Natural killer cell (primary cell): ENCODE measurements around the gene TBRG4. TPM values are rescaled to one million over a fixed set of nuclear protein-coding genes. Genes with fewer than 3 reads are reported as not detected.

Experiments
- ATAC-seq, 3 donors: fragments of 150-1000 bp in 2 of 3; fragments of 200-7000 bp in 1 of 3; cut with Tn5 transposase; 1 replicate in 1 of 3; 2 replicates in 2 of 3; pipeline ENCODE4 v1.10.0; 2021; ENCODE audit warnings: mild to moderate bottlenecking in 2 of 3, moderate library complexity in 2 of 3
- DNase-seq, 2 donors: peaks; one replicate each; pipeline versions ENCODE4 v3.0.0 to v3.0.0-alpha.2; 2013 to 2021; ENCODE audit warnings: mixed read lengths in 1 of 2
- H3K27ac ChIP-seq: one replicate; pipeline ENCODE4 v1.5.1; 2013; ENCODE audit warnings: mild to moderate bottlenecking, low read length
- H3K27me3 ChIP-seq: one replicate; pipeline ENCODE4 v1.6.1; 2013; ENCODE audit warnings: low read length; ENCODE audit not compliant: control insufficient read depth, insufficient read depth
- H3K36me3 ChIP-seq: one replicate; pipeline ENCODE4 v1.6.1; 2013; ENCODE audit warnings: low read length; ENCODE audit not compliant: control insufficient read depth, insufficient read depth
- H3K4me1 ChIP-seq: one replicate; pipeline ENCODE4 v1.6.1; 2013; ENCODE audit warnings: low read length; ENCODE audit not compliant: control insufficient read depth, insufficient read depth
- H3K4me3 ChIP-seq: one replicate; pipeline ENCODE4 v1.5.1; 2013; ENCODE audit warnings: low read length
- H3K9me3 ChIP-seq: one replicate; pipeline ENCODE4 v1.6.1; 2013; ENCODE audit warnings: low read length; ENCODE audit not compliant: control insufficient read depth, insufficient read depth
- H3K27ac Mint-ChIP-seq, 2 donors: one replicate each; pipeline ENCODE4 v1.8.0; 2022; ENCODE audit warnings: mild to moderate bottlenecking in 2 of 2, mixed read lengths in 2 of 2, moderate library complexity in 1 of 2
- H3K27me3 Mint-ChIP-seq, 2 donors: one replicate each; pipeline ENCODE4 v1.8.0; 2022; ENCODE audit warnings: low read depth in 2 of 2, mixed read lengths in 2 of 2
- H3K36me3 Mint-ChIP-seq: one replicate; pipeline ENCODE4 v1.8.0; 2022; ENCODE audit warnings: mixed read lengths
- H3K4me1 Mint-ChIP-seq, 2 donors: one replicate each; pipeline ENCODE4 v1.8.0; 2022; ENCODE audit warnings: mixed read lengths in 2 of 2
- H3K4me3 Mint-ChIP-seq: one replicate; pipeline ENCODE4 v1.8.0; 2022; ENCODE audit warnings: mild to moderate bottlenecking, moderate library complexity, mixed read lengths
- H3K9me3 Mint-ChIP-seq, 2 donors: one replicate each; pipeline ENCODE4 v1.8.0; 2022; ENCODE audit warnings: mixed read lengths in 2 of 2
- CTCF ChIP-seq: fragments of 200-600 bp; IDR thresholded peaks from one replicate; pipeline ENCODE4 v1.8.0; 2022; ENCODE audit warnings: antibody characterized with exemption
- WGBS: methylation state at CpG from one replicate; pipeline ENCODE4 v1.1.7; 2013; ENCODE audit warnings: missing lambda C conversion rate; ENCODE audit not compliant: insufficient coverage; 5-methylcytosine and 5-hydroxymethylcytosine counted together
- intact Hi-C: fragments of 100-400 bp; cut with micrococcal nuclease; formaldehyde crosslinking; loops from one replicate; pipeline ENCODE4 v1.14.2; 2022
- total RNA-seq, 4 donors: library from RNA; stranded (reverse); fragments of 120-200 nt in 1 of 4; gene quantifications; one replicate each; pipeline versions ENCODE4 v1.2.3 to v1.2.4, GENCODE V29; 2013 to 2022

TBRG4 gene
- total RNA-seq, 3 donors from 2014 or later (not counting 1 experiment from before 2014, with no cell fraction given) = 48.6 to 56.7 (median 55.9) TPM

DNA sequence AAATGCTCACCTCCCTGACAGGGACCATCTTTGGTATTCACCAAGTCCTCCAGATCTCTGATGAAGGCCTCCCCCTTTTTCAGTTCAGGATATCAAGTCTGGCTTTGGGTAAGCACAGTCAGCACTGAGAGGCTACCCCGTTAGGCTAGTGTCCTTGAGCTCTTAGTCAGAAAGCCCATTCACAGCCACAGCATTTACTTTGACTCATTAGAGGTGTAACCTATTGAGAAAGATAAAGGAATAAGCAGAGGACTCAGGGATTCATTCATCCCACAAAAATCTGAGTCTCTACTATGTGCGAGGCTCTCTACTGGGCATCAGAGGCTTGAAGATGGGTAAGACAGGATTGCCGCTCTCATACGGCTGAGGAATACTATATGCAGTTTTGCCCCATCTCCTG is 32.1 kb upstream of the TBRG4 start:
- no peaks in the 10 kb centered on the region for H3K27me3 ChIP-seq
- H3K4me1 Mint-ChIP-seq = peaks cover 0 to 7% of the 10 kb centered on the region in 2 donors
- no peaks in the 10 kb centered on the region for H3K36me3 ChIP-seq
- peaks cover 12 to 16% of the 10 kb centered on the region in 2 donors for H3K27me3 Mint-ChIP-seq
- WGBS = 94% methylated on average over 4 of the region's 4 CpGs
- H3K36me3 Mint-ChIP-seq = no peaks in the 10 kb centered on the region
- no peak overlapping the region for H3K4me3 ChIP-seq
- no peak overlapping the region for H3K27ac Mint-ChIP-seq
- H3K4me3 Mint-ChIP-seq = no peak overlapping the region
- no peaks in the 10 kb centered on the region for H3K9me3 ChIP-seq
- no peak for DNase-seq
- no peak for TF ChIP-seq CTCF
- H3K27ac ChIP-seq = no peak overlapping the region
- H3K4me1 ChIP-seq = no peaks in the 10 kb centered on the region
- no peaks in the 10 kb centered on the region for H3K9me3 Mint-ChIP-seq
- intact Hi-C loops = no loop called here
- ATAC-seq = no peak

DNA sequence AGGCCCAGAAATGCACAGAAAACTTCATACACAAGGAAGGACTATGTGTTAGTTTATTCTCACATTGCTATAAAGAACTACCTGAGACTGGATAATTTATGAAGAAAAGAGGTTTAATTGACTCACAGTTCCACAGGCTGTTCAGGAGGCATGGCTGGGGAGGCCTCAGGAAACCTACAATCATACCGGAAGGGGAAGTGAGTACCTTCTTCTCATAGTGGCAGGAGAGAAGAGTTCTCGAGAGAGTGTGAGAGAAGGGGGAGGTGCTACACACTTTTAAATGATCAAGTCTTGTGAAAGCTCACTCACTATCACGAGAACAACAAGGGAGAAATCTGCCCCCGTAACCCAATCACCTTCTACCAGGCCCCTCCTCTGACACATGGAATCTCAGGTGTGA is 29.3 kb upstream of the TBRG4 start:
- no peaks in the 10 kb centered on the region for H3K9me3 ChIP-seq
- Mint-ChIP-seq H3K9me3 (no peaks in the 10 kb centered on the region), H3K27me3 (peaks cover 9 to 10% of the 10 kb centered on the region in 2 donors), H3K27ac (peak overlapping the region in 1 of 2 donors; percentile 16), H3K36me3 (no peaks in the 10 kb centered on the region), H3K4me3 (no peak overlapping the region), H3K4me1 (peaks cover 6 to 15% of the 10 kb centered on the region in 2 donors)
- intact Hi-C loops = no loop called here
- ATAC-seq (peak in 1 of 3 donors; percentile 49), DNase-seq (no peak)
- no peak for TF ChIP-seq CTCF
- WGBS = 71% methylated on average over 3 of the region's 4 CpGs
- no peaks in the 10 kb centered on the region for H3K27me3 ChIP-seq
- H3K4me3 ChIP-seq = no peak overlapping the region
- H3K27ac ChIP-seq = no peak overlapping the region
- peaks cover 3% of the 10 kb centered on the region for H3K4me1 ChIP-seq
- no peaks in the 10 kb centered on the region for H3K36me3 ChIP-seq

GRCh38 chr7:45138433-45139267 is 27.2 kb upstream of the TBRG4 start:
- Histone ChIP-seq H3K4me3 (no peak overlapping the region), H3K9me3 (no peaks in the 10 kb centered on the region), H3K27me3 (no peaks in the 10 kb centered on the region), H3K36me3 (no peaks in the 10 kb centered on the region), H3K27ac (no peak overlapping the region), H3K4me1 (peaks cover 5% of the 10 kb centered on the region)
- DNase-seq = no peak
- Mint-ChIP-seq H3K4me3 (no peak overlapping the region), H3K27ac (no peak overlapping the region), H3K9me3 (no peaks in the 10 kb centered on the region), H3K36me3 (no peaks in the 10 kb centered on the region), H3K4me1 (peaks cover 12 to 23% of the 10 kb centered on the region in 2 donors), H3K27me3 (peaks cover 2 to 8% of the 10 kb centered on the region in 2 donors)
- TF ChIP-seq CTCF = no peak
- 84% methylated on average over 6 of the region's 10 CpGs for WGBS
- intact Hi-C loops = loop anchor here (5.0 kb wide), 4 partner anchors 61 to 551 kb away; no protein-coding TSS in a partner anchor
- ATAC-seq = no peak
